Endodermal cell (in vitro differentiated cells): ENCODE results near the gene TOP2B. TPM values are rescaled to one million over a fixed set of nuclear protein-coding genes. Genes with fewer than 3 reads are reported as not detected.

Experiments
- DNase-seq: peaks from one replicate; pipeline ENCODE4 v3.0.0-alpha.2; 2017
- H3K27ac ChIP-seq: 2 replicates; pipeline ENCODE4 v1.5.1; 2013; ENCODE audit warnings: mild to moderate bottlenecking, low read depth, low read length, moderate library complexity
- H3K27me3 ChIP-seq: 2 replicates; pipeline ENCODE4 v1.6.1; 2013; ENCODE audit warnings: mild to moderate bottlenecking, low read length, moderate library complexity; ENCODE audit not compliant: insufficient read depth, control insufficient read depth, poor library complexity, severe bottlenecking
- H3K36me3 ChIP-seq: 2 replicates; pipeline ENCODE4 v1.7.0; 2013; ENCODE audit warnings: mild to moderate bottlenecking, low read length, moderate library complexity; ENCODE audit not compliant: control insufficient read depth, insufficient read depth
- H3K4me1 ChIP-seq: one replicate; pipeline ENCODE4 v1.7.0; 2013; ENCODE audit warnings: low read length; ENCODE audit not compliant: control insufficient read depth, insufficient read depth
- H3K4me3 ChIP-seq: 2 replicates; pipeline ENCODE4 v1.5.1; 2013; ENCODE audit warnings: mild to moderate bottlenecking, low read length, moderate library complexity
- H3K9ac ChIP-seq: 2 replicates; pipeline ENCODE4 v1.6.1; 2013; ENCODE audit warnings: mild to moderate bottlenecking, low read length, moderate library complexity; ENCODE audit not compliant: poor library complexity, severe bottlenecking; ENCODE audit errors: extremely low read depth
- H3K9me3 ChIP-seq: 2 replicates; pipeline ENCODE4 v1.6.1; 2013; ENCODE audit warnings: mild to moderate bottlenecking, low read length, moderate library complexity; ENCODE audit not compliant: control insufficient read depth
- H3K27ac Mint-ChIP-seq: 2 replicates; pipeline ENCODE4 v1.8.0; 2020; ENCODE audit warnings: mixed read lengths
- H3K27me3 Mint-ChIP-seq: 2 replicates; pipeline ENCODE4 v1.8.0; 2021; ENCODE audit warnings: mild to moderate bottlenecking, mixed read lengths; ENCODE audit not compliant: insufficient read depth
- H3K36me3 Mint-ChIP-seq: 2 replicates; pipeline ENCODE4 v1.8.0; 2020; ENCODE audit warnings: low read depth, mixed read lengths
- H3K4me1 Mint-ChIP-seq: 2 replicates; pipeline ENCODE4 v1.8.0; 2020; ENCODE audit warnings: mixed read lengths
- H3K4me3 Mint-ChIP-seq: 2 replicates; pipeline ENCODE4 v1.8.0; 2020; ENCODE audit warnings: mild to moderate bottlenecking, moderate library complexity, mixed read lengths
- H3K9me3 Mint-ChIP-seq: 2 replicates; pipeline ENCODE4 v1.8.0; 2020; ENCODE audit warnings: mild to moderate bottlenecking, mixed read lengths
- WGBS, 2 experiments: methylation state at CpG; one replicate each; pipeline versions ENCODE4 v1.1.5 to v1.1.7; 2013; ENCODE audit warnings: missing lambda C conversion rate in 2 of 2, mixed read lengths in 1 of 2; ENCODE audit not compliant: insufficient coverage in 1 of 2, insufficient read length in 1 of 2; 5-methylcytosine and 5-hydroxymethylcytosine counted together
- total RNA-seq, 2 donors: library from RNA; stranded (reverse); fragmentation: NEBNext Ultra II Directional in 1 of 2; extraction: Animal tissue kit (Norgen Biotek cat#: 25700) in 1 of 2; gene quantifications; 2 replicates in 1 of 2; 3 replicates in 1 of 2; pipeline ENCODE4 v1.2.1, GENCODE V29; 2021
- TF ChIP-seq, protein P1 (sequence below): fragments of 200-600 bp; sonication (generic); conservative IDR thresholded peaks from 2 replicates; pipeline ENCODE4 v1.5.0; 2021; ENCODE audit warnings: antibody characterized with exemption, mild to moderate bottlenecking

TOP2B gene
- total RNA-seq, 2 donors from 2014 or later: 182 to 209 TPM

DNA sequence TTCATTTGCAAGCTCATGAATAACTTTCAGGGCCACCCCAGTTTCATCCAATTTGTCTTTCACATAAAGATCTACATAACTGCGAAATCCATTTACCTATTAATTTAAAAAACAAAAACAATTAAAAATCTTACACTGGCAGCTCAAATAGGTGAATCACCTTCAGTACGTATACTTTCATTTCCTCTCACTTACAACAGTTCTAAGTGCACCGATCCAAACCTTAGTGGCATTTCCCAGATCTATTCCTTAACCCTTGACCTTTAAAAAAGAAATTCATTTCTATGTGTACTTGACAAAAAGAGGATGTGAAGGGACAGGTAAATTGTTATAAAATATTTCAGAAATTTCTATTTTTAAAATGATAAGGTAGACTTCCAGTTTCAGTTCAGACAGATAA lies 30.8 kb downstream of the TOP2B start:
- DNase-seq: no peak
- Histone ChIP-seq H3K4me1 (peaks cover 3% of the 10 kb centered on the region), H3K27ac (no peak overlapping the region), H3K27me3 (no peaks in the 10 kb centered on the region), H3K9me3 (no peaks in the 10 kb centered on the region), H3K4me3 (no peak overlapping the region), H3K9ac (no peak overlapping the region), H3K36me3 (peaks cover 73% of the 10 kb centered on the region)
- Mint-ChIP-seq H3K4me1 (peaks cover 33% of the 10 kb centered on the region), H3K4me3 (no peak overlapping the region), H3K36me3 (peaks cover 42% of the 10 kb centered on the region), H3K9me3 (no peaks in the 10 kb centered on the region), H3K27ac (peak overlapping the region; percentile 66), H3K27me3 (no peaks in the 10 kb centered on the region)
- TF ChIP-seq, protein P1, sequence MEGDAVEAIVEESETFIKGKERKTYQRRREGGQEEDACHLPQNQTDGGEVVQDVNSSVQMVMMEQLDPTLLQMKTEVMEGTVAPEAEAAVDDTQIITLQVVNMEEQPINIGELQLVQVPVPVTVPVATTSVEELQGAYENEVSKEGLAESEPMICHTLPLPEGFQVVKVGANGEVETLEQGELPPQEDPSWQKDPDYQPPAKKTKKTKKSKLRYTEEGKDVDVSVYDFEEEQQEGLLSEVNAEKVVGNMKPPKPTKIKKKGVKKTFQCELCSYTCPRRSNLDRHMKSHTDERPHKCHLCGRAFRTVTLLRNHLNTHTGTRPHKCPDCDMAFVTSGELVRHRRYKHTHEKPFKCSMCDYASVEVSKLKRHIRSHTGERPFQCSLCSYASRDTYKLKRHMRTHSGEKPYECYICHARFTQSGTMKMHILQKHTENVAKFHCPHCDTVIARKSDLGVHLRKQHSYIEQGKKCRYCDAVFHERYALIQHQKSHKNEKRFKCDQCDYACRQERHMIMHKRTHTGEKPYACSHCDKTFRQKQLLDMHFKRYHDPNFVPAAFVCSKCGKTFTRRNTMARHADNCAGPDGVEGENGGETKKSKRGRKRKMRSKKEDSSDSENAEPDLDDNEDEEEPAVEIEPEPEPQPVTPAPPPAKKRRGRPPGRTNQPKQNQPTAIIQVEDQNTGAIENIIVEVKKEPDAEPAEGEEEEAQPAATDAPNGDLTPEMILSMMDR: no peak
- 92% methylated on average over 2 to 3 of the region's 3 CpGs for whole genome bisulfite sequencing, 2 experiments

- Mint-ChIP-seq H3K27ac (no peak overlapping the region), H3K9me3 (no peaks in the 10 kb centered on the region), H3K36me3 (peaks cover 51% of the 10 kb centered on the region), H3K4me1 (peaks cover 33% of the 10 kb centered on the region), H3K27me3 (no peaks in the 10 kb centered on the region), H3K4me3 (no peak overlapping the region)
- Histone ChIP-seq H3K27me3 (no peaks in the 10 kb centered on the region), H3K36me3 (peaks cover 84% of the 10 kb centered on the region), H3K4me1 (peaks cover 3% of the 10 kb centered on the region), H3K4me3 (no peak overlapping the region), H3K9ac (no peak overlapping the region), H3K27ac (no peak overlapping the region), H3K9me3 (no peaks in the 10 kb centered on the region)
- no peak for DNase-seq
- WGBS, 2 experiments: 92% methylated on average over 1 of the region's 1 CpG; no CpG with 5 or more reads in 1 of the 2 experiments
- TF ChIP-seq, protein P1: no peak
These were observed 32.7 kb downstream of the TOP2B start for GRCh38 chr3:25631989-25632388.

- Histone ChIP-seq H3K27me3 (no peaks in the 10 kb centered on the region), H3K9me3 (no peaks in the 10 kb centered on the region), H3K36me3 (peaks cover 88% of the 10 kb centered on the region), H3K4me3 (no peak overlapping the region), H3K9ac (no peak overlapping the region), H3K27ac (no peak overlapping the region), H3K4me1 (no peaks in the 10 kb centered on the region)
- TF ChIP-seq, protein P1: no peak
- no peak overlapping the region for H3K4me3 Mint-ChIP-seq
- no peaks in the 10 kb centered on the region for H3K27me3 Mint-ChIP-seq
- H3K4me1 Mint-ChIP-seq: no peaks in the 10 kb centered on the region
- WGBS, 2 experiments: 96 to 97% methylated on average over 2 of the region's 2 CpGs
- H3K9me3 Mint-ChIP-seq: no peaks in the 10 kb centered on the region
- H3K27ac Mint-ChIP-seq: no peak overlapping the region
- no peak for DNase-seq
- peaks cover 71% of the 10 kb centered on the region for H3K36me3 Mint-ChIP-seq
These were observed 43.6 kb downstream of the TOP2B start for GRCh38 chr3:25621087-25621486.
